Measurements from ENCODE around the gene PIEZO2. TPM values are rescaled to one million over a fixed set of nuclear protein-coding genes. Genes with fewer than 3 reads are reported as not detected.

Gene PIEZO2
- total RNA-seq, 1 donor from 2014 or later, result 1.7 TPM

DNA sequence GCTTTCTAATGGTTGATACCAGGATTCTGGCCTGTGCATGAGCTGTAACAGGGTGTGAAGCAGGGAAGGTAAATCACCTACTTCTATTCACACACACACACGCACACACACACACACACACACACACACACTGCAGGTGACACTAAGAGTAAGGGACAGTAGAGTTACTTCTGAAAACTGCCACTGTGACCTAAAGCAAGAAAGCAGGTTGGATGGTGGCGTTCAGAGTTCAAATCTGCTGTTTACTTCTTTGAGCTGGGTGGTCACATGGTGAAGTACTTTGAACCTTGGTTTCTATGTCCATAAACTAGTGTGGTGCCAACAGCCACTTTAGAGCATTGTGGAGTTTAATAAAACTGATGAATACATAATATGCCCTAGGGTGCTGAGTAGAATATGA is 248.0 kb downstream of the PIEZO2 start:
- H3K36me3 Mint-ChIP-seq (ENCODE audit: insufficient read depth), result no peaks in the 10 kb centered on the region

DNA sequence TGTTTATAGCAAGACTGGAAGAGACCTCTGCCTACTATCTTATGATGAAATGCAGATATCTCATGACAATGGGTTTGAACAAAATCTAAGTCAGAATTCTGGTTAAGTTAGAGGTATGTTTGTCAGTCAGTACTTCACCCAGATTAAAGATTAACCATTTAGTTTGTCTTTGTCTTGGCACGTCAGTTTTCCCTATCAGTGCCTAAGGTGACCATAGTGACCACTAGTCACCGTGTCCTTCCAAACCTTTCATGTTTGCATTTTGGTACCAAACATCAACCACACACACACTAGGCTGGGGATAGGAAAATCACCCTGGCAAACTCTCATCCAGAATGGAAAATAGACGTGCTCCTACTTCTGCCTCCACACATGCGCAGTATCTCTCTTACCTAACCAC is 248.9 kb downstream of the PIEZO2 start:
- H3K4me1 Mint-ChIP-seq (ENCODE audit: low read depth), result peaks cover 9% of the 10 kb centered on the region
- H3K27me3 Mint-ChIP-seq, result no peaks in the 10 kb centered on the region
- TF ChIP-seq, protein P1, sequence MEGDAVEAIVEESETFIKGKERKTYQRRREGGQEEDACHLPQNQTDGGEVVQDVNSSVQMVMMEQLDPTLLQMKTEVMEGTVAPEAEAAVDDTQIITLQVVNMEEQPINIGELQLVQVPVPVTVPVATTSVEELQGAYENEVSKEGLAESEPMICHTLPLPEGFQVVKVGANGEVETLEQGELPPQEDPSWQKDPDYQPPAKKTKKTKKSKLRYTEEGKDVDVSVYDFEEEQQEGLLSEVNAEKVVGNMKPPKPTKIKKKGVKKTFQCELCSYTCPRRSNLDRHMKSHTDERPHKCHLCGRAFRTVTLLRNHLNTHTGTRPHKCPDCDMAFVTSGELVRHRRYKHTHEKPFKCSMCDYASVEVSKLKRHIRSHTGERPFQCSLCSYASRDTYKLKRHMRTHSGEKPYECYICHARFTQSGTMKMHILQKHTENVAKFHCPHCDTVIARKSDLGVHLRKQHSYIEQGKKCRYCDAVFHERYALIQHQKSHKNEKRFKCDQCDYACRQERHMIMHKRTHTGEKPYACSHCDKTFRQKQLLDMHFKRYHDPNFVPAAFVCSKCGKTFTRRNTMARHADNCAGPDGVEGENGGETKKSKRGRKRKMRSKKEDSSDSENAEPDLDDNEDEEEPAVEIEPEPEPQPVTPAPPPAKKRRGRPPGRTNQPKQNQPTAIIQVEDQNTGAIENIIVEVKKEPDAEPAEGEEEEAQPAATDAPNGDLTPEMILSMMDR (IDR thresholded peaks at IDR 0.05; ENCODE audit: unreplicated experiment), result no peak
- H3K36me3 Mint-ChIP-seq (ENCODE audit: insufficient read depth), result no peaks in the 10 kb centered on the region
- no peak for DNase-seq (ENCODE audit: low spot score, unreplicated experiment)
- H3K9me3 Mint-ChIP-seq (ENCODE audit: low read depth), result no peaks in the 10 kb centered on the region
- H3K4me3 Mint-ChIP-seq (ENCODE audit: low read depth), result no peak overlapping the region
- H3K27ac Mint-ChIP-seq, result no peak overlapping the region

More for the DNA sequence above, 248.0 kb downstream of the PIEZO2 start:
- no peak overlapping the region for H3K4me3 Mint-ChIP-seq (ENCODE audit: low read depth)
- H3K9me3 Mint-ChIP-seq (ENCODE audit: low read depth), result no peaks in the 10 kb centered on the region
- no peaks in the 10 kb centered on the region for H3K27me3 Mint-ChIP-seq
- H3K27ac Mint-ChIP-seq, result no peak overlapping the region
- no peak for DNase-seq (ENCODE audit: low spot score, unreplicated experiment)
- TF ChIP-seq, protein P1 (IDR thresholded peaks at IDR 0.05; ENCODE audit: unreplicated experiment), result no peak
- peaks cover 9% of the 10 kb centered on the region for H3K4me1 Mint-ChIP-seq (ENCODE audit: low read depth)

DNA sequence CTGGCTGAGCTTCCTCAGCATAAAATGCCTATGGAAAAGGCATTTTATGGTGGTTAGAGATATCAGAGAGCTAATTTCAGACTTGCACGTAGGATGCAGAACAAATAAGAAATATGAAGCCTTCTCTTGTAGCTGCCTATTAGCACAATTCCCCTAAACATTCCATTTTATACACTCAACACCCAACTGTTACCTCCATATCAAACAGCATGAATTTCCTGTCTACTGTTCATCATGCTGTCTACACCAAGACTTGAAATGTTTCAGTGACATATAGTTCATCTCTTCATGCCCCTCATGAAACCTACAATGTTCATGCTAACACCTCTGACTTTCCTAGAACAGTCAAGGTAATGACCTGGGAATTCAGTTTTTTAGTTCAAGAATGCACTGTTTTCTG is 249.9 kb downstream of the PIEZO2 start:
- TF ChIP-seq, protein P1 (IDR thresholded peaks at IDR 0.05; ENCODE audit: unreplicated experiment), result no peak
- Mint-ChIP-seq H3K27me3 (no peaks in the 10 kb centered on the region), H3K4me1 (ENCODE audit: low read depth) (peaks cover 9% of the 10 kb centered on the region), H3K36me3 (ENCODE audit: insufficient read depth) (no peaks in the 10 kb centered on the region), H3K9me3 (ENCODE audit: low read depth) (no peaks in the 10 kb centered on the region), H3K4me3 (ENCODE audit: low read depth) (no peak overlapping the region), H3K27ac (no peak overlapping the region)
- no peak for DNase-seq (ENCODE audit: low spot score, unreplicated experiment)

DNA sequence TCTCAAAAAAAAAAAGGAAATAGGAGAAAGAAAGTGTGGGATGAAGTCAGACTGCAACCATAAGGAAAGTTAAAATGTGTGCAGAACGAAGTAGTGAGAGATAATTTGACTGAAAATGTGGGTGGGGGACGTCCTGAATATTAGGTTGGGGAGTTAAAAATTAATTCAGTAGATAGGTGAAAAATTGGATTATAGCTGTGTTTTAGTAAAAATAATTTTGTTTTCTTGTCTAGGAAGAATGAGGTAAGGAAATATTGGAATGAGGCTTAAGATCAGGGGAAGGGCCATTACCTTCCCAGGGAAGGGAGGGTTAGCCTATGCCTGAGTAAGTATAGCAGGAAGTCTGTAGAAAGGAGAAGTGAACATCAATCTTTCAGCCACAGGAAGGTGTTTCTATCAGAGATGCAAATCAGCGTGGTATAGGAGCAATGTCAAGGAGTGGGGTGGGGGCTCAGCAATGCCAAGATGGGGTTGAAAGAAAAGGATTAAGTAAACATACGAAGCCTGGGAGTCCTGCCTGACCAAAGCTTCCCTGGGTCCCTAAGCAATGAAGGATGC is 250.9 kb downstream of the PIEZO2 start:
- H3K9me3 Mint-ChIP-seq (ENCODE audit: low read depth), result no peaks in the 10 kb centered on the region
- peaks cover 9% of the 10 kb centered on the region for H3K4me1 Mint-ChIP-seq (ENCODE audit: low read depth)
- no peaks in the 10 kb centered on the region for H3K36me3 Mint-ChIP-seq (ENCODE audit: insufficient read depth)
- no peak overlapping the region for H3K27ac Mint-ChIP-seq
- DNase-seq (ENCODE audit: low spot score, unreplicated experiment), result no peak
- no peaks in the 10 kb centered on the region for H3K27me3 Mint-ChIP-seq
- no peak overlapping the region for H3K4me3 Mint-ChIP-seq (ENCODE audit: low read depth)
- TF ChIP-seq, protein P1 (IDR thresholded peaks at IDR 0.05; ENCODE audit: unreplicated experiment), result no peak

DNA sequence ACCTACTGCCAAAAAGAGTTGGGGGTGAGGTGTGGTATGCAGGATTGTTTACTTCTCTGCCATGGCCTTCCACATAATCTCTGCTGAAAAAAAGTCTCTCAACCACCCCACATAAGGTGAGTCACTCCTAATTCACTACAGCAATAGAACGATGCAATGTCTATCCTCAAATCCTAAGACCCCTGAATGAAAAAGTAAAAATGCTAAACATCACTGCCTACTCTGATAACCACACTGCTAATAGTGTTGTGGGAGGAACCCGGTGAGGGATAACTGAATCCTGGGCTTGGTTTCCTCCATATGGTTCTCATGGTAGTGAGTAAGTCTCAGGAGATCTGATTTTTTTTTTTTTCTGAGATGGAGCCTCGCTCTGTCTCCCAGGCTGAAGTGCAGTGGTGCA is 252.5 kb downstream of the PIEZO2 start:
- H3K4me1 Mint-ChIP-seq (ENCODE audit: low read depth), result peaks cover 9% of the 10 kb centered on the region
- no peak overlapping the region for H3K4me3 Mint-ChIP-seq (ENCODE audit: low read depth)
- TF ChIP-seq, protein P1 (IDR thresholded peaks at IDR 0.05; ENCODE audit: unreplicated experiment), result no peak
- H3K27ac Mint-ChIP-seq, result no peak overlapping the region
- H3K27me3 Mint-ChIP-seq, result peaks cover 2% of the 10 kb centered on the region
- H3K9me3 Mint-ChIP-seq (ENCODE audit: low read depth), result no peaks in the 10 kb centered on the region
- H3K36me3 Mint-ChIP-seq (ENCODE audit: insufficient read depth), result no peaks in the 10 kb centered on the region
- DNase-seq (ENCODE audit: low spot score, unreplicated experiment), result no peak
